ENCODE measurements around the gene ZRSR2. TPM values are rescaled to one million over a fixed set of nuclear protein-coding genes. Genes with fewer than 3 reads are reported as not detected.

ZRSR2 gene
- total and polyA plus RNA-seq, 9 of the 15 experiments (the other 6 are each of a cell fraction or from before 2014, with no cell fraction given) = 3.5 to 19.5 (median 8.6) TPM

GRCh38 chrX:15854712-15855567, 64.7 kb downstream of the ZRSR2 start, which contains the start of gene AP1S2 (continued):
- TF ChIP-seq ILK (tag; IDR thresholded peaks at IDR 0.05; ENCODE audit: borderline replicate concordance, low read depth) = no peak
- no peak for TF ChIP-seq RBM17 (IDR thresholded peaks at IDR 0.05; ENCODE audit: borderline replicate concordance, low read depth, low read length)
- no peak for TF ChIP-seq SMAD4 (CRISPR knock-in tag; conservative IDR thresholded peaks at IDR 0.05)
- no peak for TF ChIP-seq HDGF (IDR thresholded peaks at IDR 0.05)
- peak in 1 of 2 experiments; percentile 15; a peak in 1 of 4 replicates for TF ChIP-seq MAZ (CRISPR knock-in tag; conservative IDR thresholded peaks at IDR 0.05 in 1 of 2, IDR thresholded peaks at IDR 0.05 in 1 of 2)

GRCh38 chrX:15855568-15856221, 65.4 kb downstream of the ZRSR2 start:
- peaks cover 0 to 8% of the 10 kb centered on the region in 2 experiments; a peak in 3 of 5 replicates for H3K4me1 ChIP-seq (replicated peaks in 1 of 2; ENCODE audit: control insufficient read depth in 2 of 2, insufficient read depth in 2 of 2, low read length in 2 of 2)
- peak overlapping the region; percentile 83 for H3K4me2 ChIP-seq (ENCODE audit: insufficient read depth, low read length)
- POLR2A ChIA-PET = interaction anchor here (1.0 to 1.4 kb wide), 3 partner anchors 8 to 241 kb away, joined by 3 read pairs; no protein-coding TSS in a partner anchor
- peaks cover 11% of the 10 kb centered on the region for H3K79me2 ChIP-seq (ENCODE audit: control insufficient read depth, insufficient read depth, low read length)
- BruUV-seq (replicated peaks) = no TSS peak
- H3K9ac ChIP-seq (ENCODE audit: insufficient read depth in 1 of 2, low read depth in 2 of 2, low read length in 2 of 2) = peak overlapping the region; percentile 77 to 98
- H3K9me3 ChIP-seq (replicated peaks; ENCODE audit: control insufficient read depth, insufficient read depth, low read depth, low read length) = no peaks in the 10 kb centered on the region
- H2AFZ ChIP-seq (ENCODE audit: low read depth, low read length) = peak overlapping the region; percentile 80
- 3% methylated on average over 16 of the region's 16 CpGs for WGBS (ENCODE audit: insufficient coverage, low coverage, missing lambda C conversion rate)
- DNase-seq (ENCODE audit: extremely low read depth in 1 of 4, low spot score in 3 of 4) = peak in 2 of 4 experiments; percentile 9 to 14
- ATAC-seq = no peak
- intact Hi-C loops (cut with micrococcal nuclease) = loop anchor here (2.0 kb wide), 1 partner anchor 117 kb away; no protein-coding TSS in a partner anchor
- H3K36me3 ChIP-seq (ENCODE audit: control insufficient read depth, insufficient read depth, low read length) = peaks cover 8% of the 10 kb centered on the region; the same call in 2 of the 3 replicates
- H4K20me1 ChIP-seq (replicated peaks; ENCODE audit: control insufficient read depth, insufficient read depth, low read length) = no peaks in the 10 kb centered on the region
- no peaks in the 10 kb centered on the region for H3K9me1 ChIP-seq (ENCODE audit: control insufficient read depth, insufficient read depth, low read length)
- peak; percentile 32 for FAIRE-seq
- H3K4me3 ChIP-seq = peak overlapping the region; percentile 70
- CTCF ChIA-PET (ENCODE audit: low intra/inter-chr PET ratio) = no interaction called here
- no peaks in the 10 kb centered on the region for H3K27me3 ChIP-seq (ENCODE audit: control insufficient read depth in 2 of 2, insufficient read depth in 2 of 2, low read length in 2 of 2)
- in situ Hi-C loops (cut with MboI) = no loop called here
- peak overlapping the region; percentile 85 for H3K27ac ChIP-seq (ENCODE audit: extremely low read depth, low read depth, low read length)
- TF ChIP-seq HBP1 (CRISPR knock-in tag; IDR thresholded peaks at IDR 0.05) (no peak), XRCC5 (IDR thresholded peaks at IDR 0.05; ENCODE audit: low read depth, low read length) (no peak), IRF1 (CRISPR knock-in tag; IDR thresholded peaks at IDR 0.05; ENCODE audit: borderline replicate concordance) (no peak), TFE3 (CRISPR knock-in tag; IDR thresholded peaks at IDR 0.05) (no peak)
